HepG2 (cell line): ENCODE results near the gene ARHGAP26. TPM values are rescaled to one million over a fixed set of nuclear protein-coding genes. Genes with fewer than 3 reads are reported as not detected.

ENCODE experiments used
- ATAC-seq: fragments of 200-7000 bp; cut with Tn5 transposase; 3 replicates; pipeline ENCODE4 v1.9.1; 2020; ENCODE audit warnings: mild to moderate bottlenecking, moderate library complexity
- BruUV-seq: library from RNA; stranded (reverse); fragments of 400-500 nt; replicated peaks from 2 replicates; lab custom pipeline; 2021; lab: Mats Ljungman, UMichigan
- CTCF ChIA-PET: fragments of 300-600 bp; formaldehyde crosslinking; extraction: SDS; loops from one replicate; lab custom pipeline; 2021; ENCODE audit warnings: low total read pairs, inconsistent platforms, low intra/inter-chr PET ratio; lab: Yijun Ruan, JAX
- POLR2A ChIA-PET: fragments of 350-600 bp; sonication (Branson Sonifier 250); formaldehyde crosslinking; loops from one replicate; lab custom pipeline; 2020; ENCODE audit warnings: antibody characterized with exemption, inconsistent platforms; lab: Yijun Ruan, JAX
- DNase-seq: peaks from one replicate; pipeline ENCODE4 v3.0.0-alpha.2; 2015; ENCODE audit warnings: low spot score
- FAIRE-seq: peaks from 3 replicates; lab custom pipeline; 2011; peaks lifted over from hg19 to GRCh38; lab: Jason Lieb, UNC
- H2AFZ ChIP-seq: one replicate; pipeline ENCODE4 v1.6.1; 2011; ENCODE audit warnings: low read length, inconsistent platforms
- H3K27ac ChIP-seq: fragments of 300-600 bp; 3 replicates; pipeline ENCODE4 v1.8.0; 2011; ENCODE audit warnings: mixed run types, mild to moderate bottlenecking, mixed read lengths, low read length, inconsistent platforms; ENCODE audit not compliant: insufficient read depth; ENCODE audit errors: extremely low read length
- H3K27me3 ChIP-seq, 2 experiments: fragments of 200-600 bp in 1 of 2; 2 replicates in 1 of 2; 3 replicates in 1 of 2; pipeline versions ENCODE4 v1.6.0 to v1.8.0; 2011; ENCODE audit warnings: low read length in 2 of 2, mild to moderate bottlenecking in 2 of 2, moderate library complexity in 2 of 2, inconsistent platforms in 1 of 2; ENCODE audit not compliant: insufficient read depth in 2 of 2, control insufficient read depth in 1 of 2
- H3K36me3 ChIP-seq, 2 experiments: fragments of 200-600 bp in 1 of 2; replicated peaks in 1 of 2; 2 replicates in 1 of 2; 3 replicates in 1 of 2; pipeline versions ENCODE4 v1.5.1 to v1.8.0; 2011; ENCODE audit warnings: low read length in 2 of 2, inconsistent platforms in 1 of 2; ENCODE audit not compliant: insufficient read depth in 2 of 2, control insufficient read depth in 1 of 2
- H3K4me1 ChIP-seq: 2 replicates; pipeline ENCODE4 v1.5.1; 2012; ENCODE audit warnings: low read length, inconsistent platforms; ENCODE audit not compliant: insufficient read depth
- H3K4me2 ChIP-seq: 2 replicates; pipeline ENCODE4 v1.6.0; 2011; ENCODE audit warnings: low read depth, low read length, inconsistent platforms
- H3K4me3 ChIP-seq, 3 experiments: fragments of 200-600 bp in 1 of 3; sonication (generic), shearing (Covaris generic) in 1 of 3; replicated peaks in 1 of 3; 2 replicates each; pipeline ENCODE4 v1.5.1; 2011 to 2016; ENCODE audit warnings: low read length in 3 of 3, inconsistent platforms in 2 of 3, low read depth in 2 of 3, mild to moderate bottlenecking in 2 of 3, control low read depth in 1 of 3, mixed read lengths in 1 of 3; ENCODE audit not compliant: insufficient read depth in 1 of 3
- H3K79me2 ChIP-seq: one replicate; pipeline ENCODE4 v1.6.1; 2011; ENCODE audit warnings: low read length, inconsistent platforms; ENCODE audit not compliant: insufficient read depth
- H3K9ac ChIP-seq: 2 replicates; pipeline ENCODE4 v1.6.0; 2011; ENCODE audit warnings: mild to moderate bottlenecking, low read depth, low read length, inconsistent platforms; ENCODE audit not compliant: insufficient read depth
- H3K9me3 ChIP-seq: 2 replicates; pipeline ENCODE4 v1.5.1; 2012; ENCODE audit warnings: mild to moderate bottlenecking, low read length
- H4K20me1 ChIP-seq: 2 replicates; pipeline ENCODE4 v1.6.0; 2011; ENCODE audit warnings: inconsistent platforms, mild to moderate bottlenecking, low read length, moderate library complexity; ENCODE audit not compliant: insufficient read depth
- ARID5B ChIP-seq: IDR thresholded peaks from 2 replicates; pipeline ENCODE4 v1.4.0; 2020; ENCODE audit warnings: mild to moderate bottlenecking, missing genetic modification reagents
- CREM ChIP-seq, 2 experiments: sonication (generic) in 1 of 2; formaldehyde crosslinking in 1 of 2; IDR thresholded peaks; 2 replicates each; pipeline versions ENCODE4 v1.4.0 to v1.6.1; 2016 to 2020; ENCODE audit warnings: antibody characterized with exemption in 1 of 2, mild to moderate bottlenecking in 1 of 2, missing genetic modification reagents in 1 of 2
- DR1 ChIP-seq: sonication (generic); formaldehyde crosslinking; IDR thresholded peaks from 2 replicates; pipeline ENCODE4 v1.8.0; 2021; ENCODE audit warnings: mild to moderate bottlenecking, missing genetic modification reagents, inconsistent platforms
- GATAD2A ChIP-seq: IDR thresholded peaks from 2 replicates; pipeline ENCODE4 v1.6.1; 2016
- HNF4A ChIP-seq: sonication (generic); formaldehyde crosslinking; IDR thresholded peaks from 2 replicates; pipeline ENCODE4 v1.4.0; 2020; ENCODE audit warnings: missing genetic modification reagents
- HNF4G ChIP-seq, 2 experiments: sonication (generic) in 1 of 2; formaldehyde crosslinking in 1 of 2; IDR thresholded peaks; 2 replicates each; pipeline versions ENCODE4 v1.4.0 to v1.6.1; 2011 to 2020; ENCODE audit warnings: borderline replicate concordance in 2 of 2, low read depth in 2 of 2, mild to moderate bottlenecking in 2 of 2, low read length in 1 of 2, missing genetic modification reagents in 1 of 2, moderate library complexity in 1 of 2
- JUND ChIP-seq: sonication (generic); formaldehyde crosslinking; IDR thresholded peaks from 2 replicates; pipeline ENCODE4 v1.8.0; 2022; ENCODE audit warnings: mild to moderate bottlenecking, missing genetic modification reagents
- RARA ChIP-seq: IDR thresholded peaks from 2 replicates; pipeline ENCODE4 v1.6.1; 2016; ENCODE audit warnings: missing genetic modification reagents, missing compliant biosample characterization
- RXRB ChIP-seq: IDR thresholded peaks from 2 replicates; pipeline ENCODE4 v1.6.1; 2016; ENCODE audit warnings: borderline replicate concordance, missing genetic modification reagents, missing compliant biosample characterization
- SOX6 ChIP-seq, 2 experiments: fragments of 450-650 bp in 1 of 2; sonication (generic) in 1 of 2; formaldehyde crosslinking in 1 of 2; IDR thresholded peaks; 2 replicates each; pipeline versions ENCODE4 v1.4.0 to v1.6.1; 2017 to 2020; ENCODE audit warnings: antibody characterized with exemption in 1 of 2, mild to moderate bottlenecking in 1 of 2, missing genetic modification reagents in 1 of 2
- THYN1 ChIP-seq: sonication (generic); formaldehyde crosslinking; IDR thresholded peaks from 2 replicates; pipeline ENCODE4 v1.8.1; 2023; ENCODE audit warnings: low read depth, mild to moderate bottlenecking, moderate library complexity, missing genetic modification reagents, borderline replicate concordance
- ZFP90 ChIP-seq: sonication (generic); formaldehyde crosslinking; IDR thresholded peaks from 2 replicates; pipeline ENCODE4 v1.8.0; 2022; ENCODE audit warnings: missing genetic modification reagents, mild to moderate bottlenecking, inconsistent platforms, borderline replicate concordance
- ZMYM4 ChIP-seq: sonication (generic); formaldehyde crosslinking; IDR thresholded peaks from 2 replicates; pipeline ENCODE4 v1.8.1; 2023; ENCODE audit warnings: mild to moderate bottlenecking, missing genetic modification reagents
- ZNF629 ChIP-seq: sonication (generic); formaldehyde crosslinking; conservative IDR thresholded peaks from 2 replicates; pipeline ENCODE4 v1.5.0; 2020; ENCODE audit warnings: missing genetic modification reagents
- ZNF687 ChIP-seq: sonication (generic); formaldehyde crosslinking; IDR thresholded peaks from 2 replicates; pipeline ENCODE4 v1.5.1; 2020; ENCODE audit warnings: mild to moderate bottlenecking, missing genetic modification reagents, moderate library complexity
- WGBS: methylation state at CpG from one replicate; pipeline ENCODE4 v1.1.6; 2017; ENCODE audit warnings: low lambda C conversion rate; 5-methylcytosine and 5-hydroxymethylcytosine counted together
- in situ Hi-C: cut with HindIII; loops from 2 replicates; pipeline ENCODE4 v1.10.0; 2017; ENCODE audit warnings: low pct_unique_long_range_greater_than_20kb; ENCODE audit not compliant: extremely low pct_ligation_motif_present
- intact Hi-C: fragments of 100-400 bp; cut with micrococcal nuclease; formaldehyde crosslinking; loops from one replicate; pipeline ENCODE4 v1.10.0; 2022; ENCODE audit not compliant: unreplicated experiment
- polyA plus RNA-seq, 8 experiments: library from polyadenylated mRNA; depleted of rRNA in 3 of 8; stranded (reverse) in 7 of 8; unstranded in 1 of 8; fragments of >200 nt; fragmentation: Illumina TruSeq in 4 of 8; extraction: Trizol in 4 of 8; gene quantifications; 2 replicates each; pipeline versions ENCODE4 v1.2.1 to v1.2.3, GENCODE V29; 2011 to 2016; ENCODE audit warnings: low read depth in 4 of 8, missing spikeins in 1 of 8, mixed read lengths in 1 of 8; ENCODE audit not compliant: insufficient read depth in 1 of 8
- total RNA-seq, 5 experiments: library from RNA; depleted of rRNA; stranded (reverse); fragments of >200 nt; fragmentation: Illumina TruSeq; extraction: Trizol; gene quantifications; 2 replicates each; pipeline ENCODE4 v1.2.3, GENCODE V29; 2016; ENCODE audit warnings: low read depth in 1 of 5

Gene ARHGAP26
- total and polyA plus RNA-seq, 2 of the 13 experiments (the other 11 are each of a cell fraction or from before 2014, with no cell fraction given) = 9.6 to 18.2 TPM

GRCh38 chr5:143173139-143173889, 403.1 kb downstream of the ARHGAP26 start:
- H3K27ac ChIP-seq = no peak overlapping the region
- peaks cover under 1% of the 10 kb centered on the region in 2 experiments; a peak in 1 of 5 replicates for H3K36me3 ChIP-seq
- CTCF ChIA-PET = no interaction called here
- BruUV-seq = no TSS peak
- intact Hi-C loops = no loop called here
- in situ Hi-C loops = no loop called here
- H2AFZ ChIP-seq = no peak overlapping the region
- FAIRE-seq (peak; percentile 28), DNase-seq (peak; percentile 51), ATAC-seq (no peak; the same call in 1 of the 3 replicates)
- 72% methylated on average over 12 of the region's 12 CpGs for WGBS
- H3K4me3 ChIP-seq = no peak overlapping the region
- no peaks in the 10 kb centered on the region for H4K20me1 ChIP-seq
- no peaks in the 10 kb centered on the region for H3K79me2 ChIP-seq
- POLR2A ChIA-PET = no interaction called here
- no peak overlapping the region for H3K4me2 ChIP-seq
- no peak overlapping the region for H3K9ac ChIP-seq
- H3K27me3 ChIP-seq = no peaks in the 10 kb centered on the region
- H3K9me3 ChIP-seq = no peaks in the 10 kb centered on the region
- H3K4me1 ChIP-seq = peaks cover 43% of the 10 kb centered on the region
- TF ChIP-seq SOX6 (IDR thresholded peaks at IDR 0.05) = no peak
- peak; percentile 90 for TF ChIP-seq SOX6 (CRISPR knock-in tag; IDR thresholded peaks at IDR 0.05)
- TF ChIP-seq ZMYM4 (CRISPR knock-in tag) = peak; percentile 34; the same call in 1 of the 2 replicates
- peak; percentile 56 for TF ChIP-seq ARID5B
- 0 out of 2 replicates have a peak, but pooled peaks have one; percentile 17 for TF ChIP-seq JUND (CRISPR knock-in tag)
- TF ChIP-seq HNF4A (CRISPR knock-in tag) = peak; percentile 72
- TF ChIP-seq ZNF687 (CRISPR knock-in tag) = peak; percentile 19; the same call in 1 of the 2 replicates
- peak; percentile 59 for TF ChIP-seq RARA
- peak; percentile 51 for TF ChIP-seq RXRB
- 0 out of 2 replicates have a peak, but pooled peaks have one; percentile 41 for TF ChIP-seq HNF4G (IDR thresholded peaks at IDR 0.05; ENCODE audit: borderline replicate concordance, low read depth, low read length)
- TF ChIP-seq HNF4G (CRISPR knock-in tag; IDR thresholded peaks at IDR 0.05; ENCODE audit: borderline replicate concordance, low read depth) = no peak
- TF ChIP-seq CREM (IDR thresholded peaks at IDR 0.05) = 0 out of 2 replicates have a peak, but pooled peaks have one; percentile 10
- TF ChIP-seq CREM (CRISPR knock-in tag; IDR thresholded peaks at IDR 0.05) = no peak
- no peak for TF ChIP-seq DR1 (CRISPR knock-in tag)
- TF ChIP-seq ZFP90 (CRISPR knock-in tag) = no peak
- no peak for TF ChIP-seq THYN1
- TF ChIP-seq ZNF629 = 0 out of 2 replicates have a peak, but pooled peaks have one; percentile 13
- TF ChIP-seq GATAD2A (CRISPR knock-in tag) = 0 out of 2 replicates have a peak, but pooled peaks have one; percentile 23
